Keratinocyte (primary cell): ENCODE measurements around the gene NEU4. TPM values are rescaled to one million over a fixed set of nuclear protein-coding genes. Genes with fewer than 3 reads are reported as not detected.

ENCODE experiments used
- DNase-seq: peaks from one replicate; pipeline ENCODE4 v3.0.0-alpha.2; 2011; ENCODE audit warnings: low read depth, missing footprints, low spot score
- FAIRE-seq: peaks from 2 replicates; lab custom pipeline; 2011; peaks lifted over from hg19 to GRCh38; lab: Jason Lieb, UNC
- H2AFZ ChIP-seq: 2 replicates; pipeline ENCODE4 v1.6.0; 2012; ENCODE audit warnings: low read length, control low read depth, inconsistent platforms; ENCODE audit not compliant: control insufficient read depth
- H3K27ac ChIP-seq: 2 replicates; pipeline ENCODE4 v1.5.1; 2011; ENCODE audit warnings: low read length; ENCODE audit not compliant: control insufficient read depth, insufficient read depth
- H3K27me3 ChIP-seq: 3 replicates; pipeline ENCODE4 v1.6.0; 2011; ENCODE audit warnings: low read length; ENCODE audit not compliant: control insufficient read depth, insufficient read depth; ENCODE audit errors: extremely low read depth
- H3K36me3 ChIP-seq, 2 experiments: 2 replicates in 1 of 2; 3 replicates in 1 of 2; pipeline ENCODE4 v1.5.1; 2011; ENCODE audit warnings: low read length in 2 of 2, mild to moderate bottlenecking in 1 of 2; ENCODE audit not compliant: control insufficient read depth in 2 of 2, insufficient read depth in 2 of 2; ENCODE audit errors: extremely low read depth in 1 of 2
- H3K4me1 ChIP-seq: 3 replicates; pipeline ENCODE4 v1.5.1; 2011; ENCODE audit warnings: low read length; ENCODE audit not compliant: control insufficient read depth, insufficient read depth; ENCODE audit errors: extremely low read depth
- H3K4me2 ChIP-seq: 3 replicates; pipeline ENCODE4 v1.6.0; 2011; ENCODE audit warnings: low read depth, low read length; ENCODE audit not compliant: control insufficient read depth, insufficient read depth; ENCODE audit errors: extremely low read depth
- H3K4me3 ChIP-seq, 3 experiments: fragments of 200-600 bp in 1 of 3; sonication (generic) in 1 of 3; 2 replicates in 2 of 3; 3 replicates in 1 of 3; pipeline ENCODE4 v1.5.1; 2011 to 2016; ENCODE audit warnings: low read length in 3 of 3, mild to moderate bottlenecking in 3 of 3, control low read depth in 2 of 3, inconsistent platforms in 1 of 3, low read depth in 1 of 3, mixed read lengths in 1 of 3, mixed run types in 1 of 3, moderate library complexity in 1 of 3; ENCODE audit not compliant: control insufficient read depth in 2 of 3, insufficient read depth in 2 of 3; ENCODE audit errors: extremely low read depth in 1 of 3
- H3K79me2 ChIP-seq: 2 replicates; pipeline ENCODE4 v1.6.0; 2012; ENCODE audit warnings: low read length; ENCODE audit not compliant: control insufficient read depth, insufficient read depth
- H3K9ac ChIP-seq: 3 replicates; pipeline ENCODE4 v1.6.0; 2011; ENCODE audit warnings: low read length; ENCODE audit not compliant: control insufficient read depth, insufficient read depth; ENCODE audit errors: extremely low read depth
- H3K9me1 ChIP-seq: 3 replicates; pipeline ENCODE4 v1.6.0; 2011; ENCODE audit warnings: low read length; ENCODE audit not compliant: control insufficient read depth, insufficient read depth; ENCODE audit errors: extremely low read depth
- H3K9me3 ChIP-seq: 2 replicates; pipeline ENCODE4 v1.5.1; 2012; ENCODE audit warnings: low read depth, low read length; ENCODE audit not compliant: control insufficient read depth
- H4K20me1 ChIP-seq: 3 replicates; pipeline ENCODE4 v1.6.0; 2011; ENCODE audit warnings: low read length; ENCODE audit not compliant: control insufficient read depth, insufficient read depth; ENCODE audit errors: extremely low read depth
- CTCF ChIP-seq, 3 experiments: IDR thresholded peaks in 1 of 3; conservative IDR thresholded peaks in 1 of 3; optimal IDR thresholded peaks in 1 of 3; 2 replicates in 2 of 3; 3 replicates in 1 of 3; pipeline versions ENCODE3 to v1.5.1; 2011; ENCODE audit warnings: low read length in 3 of 3, mild to moderate bottlenecking in 3 of 3, moderate library complexity in 2 of 3, control low read depth in 1 of 3, inconsistent platforms in 1 of 3; ENCODE audit not compliant: insufficient read depth in 2 of 3; ENCODE audit errors: extremely low read depth in 1 of 3
- EZH2 ChIP-seq: IDR thresholded peaks from one replicate; pipeline ENCODE4 v1.6.1; 2012; ENCODE audit warnings: inconsistent platforms, mild to moderate bottlenecking, low read length, moderate library complexity
- dilution Hi-C: fragments of 300-500 bp; cut with MboI; formaldehyde crosslinking; loops from one replicate; pipeline ENCODE4 v1.7.0; 2020; ENCODE audit warnings: low sequenced_read_pairs; ENCODE audit not compliant: extremely low pct_ligation_motif_present
- polyA plus RNA-seq, 5 experiments: library from polyadenylated mRNA; depleted of rRNA in 3 of 5; stranded (reverse) in 3 of 5; stranded (forward) in 1 of 5; unstranded in 1 of 5; fragments of >200 nt; gene quantifications; 1 replicate in 1 of 5; 2 replicates in 3 of 5; 3 replicates in 1 of 5; pipeline versions ENCODE4 v1.2.1 to v1.2.3, GENCODE V29; 2011 to 2012; ENCODE audit warnings: missing spikeins in 2 of 5, low read depth in 1 of 5, low replicate concordance in 1 of 5

Gene NEU4
- polyA plus RNA-seq, 1 donor (not counting 4 experiments of a cell fraction or from before 2014, with no cell fraction given): not detected

GRCh38 chr2:241764275-241765241 is 44.4 kb upstream of the NEU4 start:
- dilution Hi-C loops: no loop called here
- peaks cover 0 to 2% of the 10 kb centered on the region in 2 experiments for H3K36me3 ChIP-seq
- FAIRE-seq (no peak), DNase-seq (no peak)
- peaks cover 2% of the 10 kb centered on the region for H4K20me1 ChIP-seq
- no peaks in the 10 kb centered on the region for H3K4me1 ChIP-seq
- H3K79me2 ChIP-seq: no peaks in the 10 kb centered on the region
- H3K27ac ChIP-seq: no peak overlapping the region
- H3K9me1 ChIP-seq: no peaks in the 10 kb centered on the region
- no peak overlapping the region for H3K9ac ChIP-seq
- no peak overlapping the region for H3K4me3 ChIP-seq
- no peak overlapping the region for H3K4me2 ChIP-seq
- H3K9me3 ChIP-seq: peaks cover 2% of the 10 kb centered on the region
- no peaks in the 10 kb centered on the region for H3K27me3 ChIP-seq
- no peak for TF ChIP-seq CTCF (optimal IDR thresholded peaks at IDR 0.05 in 1 of 3, IDR thresholded peaks at IDR 0.05 in 1 of 3, conservative IDR thresholded peaks at IDR 0.05 in 1 of 3; ENCODE audit: extremely low read depth in 1 of 3, insufficient read depth in 2 of 3, low read length in 3 of 3)
- no peak for TF ChIP-seq EZH2
- no peak overlapping the region for H2AFZ ChIP-seq

- H4K20me1 ChIP-seq: peaks cover 2% of the 10 kb centered on the region
- dilution Hi-C loops: no loop called here
- H3K4me2 ChIP-seq: no peak overlapping the region
- no peaks in the 10 kb centered on the region for H3K9me1 ChIP-seq
- no peak for DNase-seq
- no peak overlapping the region for H3K4me3 ChIP-seq
- H3K9me3 ChIP-seq: no peaks in the 10 kb centered on the region
- H3K4me1 ChIP-seq: no peaks in the 10 kb centered on the region
- H3K9ac ChIP-seq: no peak overlapping the region
- peaks cover 10% of the 10 kb centered on the region for H3K27me3 ChIP-seq
- H3K36me3 ChIP-seq: no peaks in the 10 kb centered on the region
- H3K27ac ChIP-seq: no peak overlapping the region
- no peak overlapping the region for H2AFZ ChIP-seq
- no peak for TF ChIP-seq EZH2
- TF ChIP-seq CTCF (optimal IDR thresholded peaks at IDR 0.05 in 1 of 3, IDR thresholded peaks at IDR 0.05 in 1 of 3, conservative IDR thresholded peaks at IDR 0.05 in 1 of 3; ENCODE audit: extremely low read depth in 1 of 3, insufficient read depth in 2 of 3, low read length in 3 of 3): no peak
- FAIRE-seq: no peak
- H3K79me2 ChIP-seq: no peaks in the 10 kb centered on the region
Measured at GRCh38 chr2:241767464-241768250, 41.3 kb upstream of the NEU4 start.
